ENCODE data around the gene GIMAP1.

Gene GIMAP1

GRCh38 chr7:150722431-150722931 is 6.1 kb downstream of the GIMAP1 start:
- no peak for DNase-seq (ENCODE audit: low read depth)

- DNase-seq (ENCODE audit: low read depth), result no peak
Observed at GRCh38 chr7:150723467-150723866, 7.1 kb downstream of the GIMAP1 start.

GRCh38 chr7:150727381-150727780 is 11.0 kb downstream of the GIMAP1 start:
- no peak for DNase-seq (ENCODE audit: low read depth)

- no peak for DNase-seq (ENCODE audit: low read depth)
Observed at GRCh38 chr7:150728011-150728410, 11.6 kb downstream of the GIMAP1 start.

GRCh38 chr7:150728609-150729008 is 12.2 kb downstream of the GIMAP1 start:
- no peak for DNase-seq (ENCODE audit: low read depth)

- no peak for DNase-seq (ENCODE audit: low read depth)
Observed at GRCh38 chr7:150731916-150732315, 15.5 kb downstream of the GIMAP1 start.

GRCh38 chr7:150732786-150733481 is 16.5 kb downstream of the GIMAP1 start:
- DNase-seq (ENCODE audit: low read depth), result no peak

GRCh38 chr7:150733482-150734095 is 17.2 kb downstream of the GIMAP1 start:
- DNase-seq (ENCODE audit: low read depth), result no peak

GRCh38 chr7:150734254-150734653 is 17.8 kb downstream of the GIMAP1 start:
- no peak for DNase-seq (ENCODE audit: low read depth)

- DNase-seq (ENCODE audit: low read depth), result no peak
Observed at GRCh38 chr7:150735596-150736358, 19.4 kb downstream of the GIMAP1 start.

- no peak for DNase-seq (ENCODE audit: low read depth)
Observed at GRCh38 chr7:150736864-150737263, 20.5 kb downstream of the GIMAP1 start.

GRCh38 chr7:150737265-150738055 is 21.0 kb downstream of the GIMAP1 start, which contains the start of gene GIMAP5:
Gene GIMAP5, plus strand, starts transcription at chr7:150737418. Its CDS starts 3,467 bp downstream, at chr7:150740885.
- no peak for DNase-seq (ENCODE audit: low read depth)

- no peak for DNase-seq (ENCODE audit: low read depth)
Observed at GRCh38 chr7:150738092-150738491, 21.7 kb downstream of the GIMAP1 start.

- no peak for DNase-seq (ENCODE audit: low read depth)
Observed at GRCh38 chr7:150738591-150739001, 22.2 kb downstream of the GIMAP1 start.

- no peak for DNase-seq (ENCODE audit: low read depth)
Observed at GRCh38 chr7:150739033-150739432, 22.6 kb downstream of the GIMAP1 start.

GRCh38 chr7:150740053-150740452 is 23.6 kb downstream of the GIMAP1 start:
- no peak for DNase-seq (ENCODE audit: low read depth)

- DNase-seq (ENCODE audit: low read depth), result no peak
Observed at GRCh38 chr7:150742286-150742968, 26.0 kb downstream of the GIMAP1 start.

- no peak for DNase-seq (ENCODE audit: low read depth)
Observed at GRCh38 chr7:150744041-150744656, 27.7 kb downstream of the GIMAP1 start.

- DNase-seq (ENCODE audit: low read depth), result no peak
Observed at GRCh38 chr7:150745086-150745485, 28.7 kb downstream of the GIMAP1 start.

GRCh38 chr7:150745876-150746275 is 29.5 kb downstream of the GIMAP1 start:
- DNase-seq (ENCODE audit: low read depth), result no peak

GRCh38 chr7:150746921-150747320 is 30.5 kb downstream of the GIMAP1 start:
- DNase-seq (ENCODE audit: low read depth), result no peak
